Activated CD4-positive, alpha-beta memory T cell treated with anti-CD3 and anti-CD28 coated beads, Interleukin-2, amount 10 ng/mL, durations not matched to agents 7 days and 5 days (primary cell): Measurements from ENCODE around the gene DUOXA1. TPM values are rescaled to one million over a fixed set of nuclear protein-coding genes. Genes with fewer than 3 reads are reported as not detected.

Source experiments
- total RNA-seq, 2 experiments: library from RNA; stranded (reverse); gene quantifications; one replicate each; pipeline ENCODE4 v1.2.3, GENCODE V29; 2021

DUOXA1 gene
- total RNA-seq, 2 experiments from 2014 or later = not detected

Other genes with a start within 250 kb of the DUOXA1 start
- gene TERB2, start 173.2 kb downstream of the DUOXA1 start, total RNA-seq = not detected
- gene SORD, start 106.7 kb downstream of the DUOXA1 start, total RNA-seq = 1 to 10 TPM; 5.2 to 5.9 TPM
- gene DUOX2, start 15.7 kb downstream of the DUOXA1 start, total RNA-seq = under 1 TPM in 1 of 2 experiments, not detected in 1; 0.23 TPM
- not detected for gene DUOXA2, start 15.6 kb downstream of the DUOXA1 start, total RNA-seq
- under 1 TPM in 1 of 2 experiments, not detected in 1; 0.08 TPM for gene DUOX1, start 115 bp upstream of the DUOXA1 start, total RNA-seq
- gene SHF, start 58.1 kb upstream of the DUOXA1 start, total RNA-seq = 1 to 10 TPM; 1.7 to 2.0 TPM
- gene SLC28A2, start 122.4 kb upstream of the DUOXA1 start, total RNA-seq = not detected
- gene GATM, start 248.7 kb upstream of the DUOXA1 start, total RNA-seq = 1 to 10 TPM; 1.9 to 2.2 TPM